Omental fat pad (tissue), 4 donors: Measurements from ENCODE around the gene ZSCAN5C. TPM values are rescaled to one million over a fixed set of nuclear protein-coding genes. Genes with fewer than 3 reads are reported as not detected.

Experiments
- ATAC-seq: fragments of 150-250 bp; one replicate; pipeline ENCODE4 v1.9.1; 2016; ENCODE audit warnings: mild to moderate bottlenecking, moderate library complexity; ENCODE audit not compliant: low FRiP score
- DNase-seq: peaks from one replicate; pipeline ENCODE4 v3.0.0-alpha.2; 2019; ENCODE audit warnings: low spot score
- total RNA-seq, 4 donors: library from RNA; depleted of rRNA; stranded (reverse); fragments of >200 nt; gene quantifications; one replicate each; pipeline ENCODE4 v1.1.0, GENCODE V29; 2016
- TF ChIP-seq, protein P1 (sequence below), 3 donors: fragments of 450-650 bp; IDR thresholded peaks; one replicate each; pipeline ENCODE4 v1.5.1; 2016 to 2017; ENCODE audit warnings: antibody characterized with exemption in 3 of 3, mild to moderate bottlenecking in 3 of 3, moderate library complexity in 2 of 3

Gene ZSCAN5C
- total RNA-seq, 4 donors from 2014 or later: not detected

GRCh38 chr19:56159009-56159559, 43.0 kb upstream of the ZSCAN5C start:
- DNase-seq: no peak
- TF ChIP-seq, protein P1, sequence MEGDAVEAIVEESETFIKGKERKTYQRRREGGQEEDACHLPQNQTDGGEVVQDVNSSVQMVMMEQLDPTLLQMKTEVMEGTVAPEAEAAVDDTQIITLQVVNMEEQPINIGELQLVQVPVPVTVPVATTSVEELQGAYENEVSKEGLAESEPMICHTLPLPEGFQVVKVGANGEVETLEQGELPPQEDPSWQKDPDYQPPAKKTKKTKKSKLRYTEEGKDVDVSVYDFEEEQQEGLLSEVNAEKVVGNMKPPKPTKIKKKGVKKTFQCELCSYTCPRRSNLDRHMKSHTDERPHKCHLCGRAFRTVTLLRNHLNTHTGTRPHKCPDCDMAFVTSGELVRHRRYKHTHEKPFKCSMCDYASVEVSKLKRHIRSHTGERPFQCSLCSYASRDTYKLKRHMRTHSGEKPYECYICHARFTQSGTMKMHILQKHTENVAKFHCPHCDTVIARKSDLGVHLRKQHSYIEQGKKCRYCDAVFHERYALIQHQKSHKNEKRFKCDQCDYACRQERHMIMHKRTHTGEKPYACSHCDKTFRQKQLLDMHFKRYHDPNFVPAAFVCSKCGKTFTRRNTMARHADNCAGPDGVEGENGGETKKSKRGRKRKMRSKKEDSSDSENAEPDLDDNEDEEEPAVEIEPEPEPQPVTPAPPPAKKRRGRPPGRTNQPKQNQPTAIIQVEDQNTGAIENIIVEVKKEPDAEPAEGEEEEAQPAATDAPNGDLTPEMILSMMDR (IDR thresholded peaks at IDR 0.05): no peak
- ATAC-seq: no peak

GRCh38 chr19:56159622-56160271, 42.3 kb upstream of the ZSCAN5C start:
- TF ChIP-seq, protein P1 (IDR thresholded peaks at IDR 0.05): no peak
- DNase-seq (no peak), ATAC-seq (no peak)

GRCh38 chr19:56161534-56161933, 40.5 kb upstream of the ZSCAN5C start:
- DNase-seq: no peak
- TF ChIP-seq, protein P1 (IDR thresholded peaks at IDR 0.05): no peak
- no peak for ATAC-seq

GRCh38 chr19:56162258-56162657, 39.8 kb upstream of the ZSCAN5C start:
- TF ChIP-seq, protein P1 (IDR thresholded peaks at IDR 0.05): no peak
- DNase-seq (no peak), ATAC-seq (no peak)

GRCh38 chr19:56163097-56163496, 39.0 kb upstream of the ZSCAN5C start:
- peak; percentile 26 for ATAC-seq
- TF ChIP-seq, protein P1 (IDR thresholded peaks at IDR 0.05): no peak
- DNase-seq: no peak

GRCh38 chr19:56167064-56167578, 35.0 kb upstream of the ZSCAN5C start:
- DNase-seq (no peak), ATAC-seq (no peak)
- TF ChIP-seq, protein P1 (IDR thresholded peaks at IDR 0.05): no peak

GRCh38 chr19:56170261-56170660, 31.8 kb upstream of the ZSCAN5C start:
- DNase-seq (peak; percentile 57), ATAC-seq (peak; percentile 97)
- TF ChIP-seq, protein P1 (IDR thresholded peaks at IDR 0.05): no peak
